NCI-H1092 (cell line): ENCODE results near the gene PINLYP.
"Not testable (repeated sequence)": the region's sequence is repeated elsewhere in the genome, so short reads cannot be mapped to it uniquely, and the experiment has no call there.

Source experiments
- DNase-seq: peaks from one replicate; lab custom pipeline; 2025; lab: John Stamatoyannopoulos, UW

The PINLYP gene

DNA sequence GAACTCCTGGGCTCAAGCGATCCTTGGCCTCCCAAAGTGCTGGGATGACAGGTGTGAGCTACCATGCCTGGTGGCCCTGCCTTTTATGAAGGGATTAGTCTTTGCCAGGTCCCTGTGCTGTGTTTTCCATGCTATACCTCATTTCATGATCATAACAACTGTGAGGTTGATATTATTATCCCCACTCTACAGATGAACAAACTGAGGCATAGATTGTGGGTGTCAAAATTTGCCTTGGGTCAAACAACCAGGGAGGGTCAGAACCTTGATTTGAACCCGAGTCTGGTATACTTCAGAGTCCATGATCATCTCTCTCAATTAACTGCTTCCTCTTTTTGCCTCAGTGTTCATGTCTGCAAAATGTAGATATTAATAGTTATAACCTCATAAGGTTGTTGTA, 6.9 kb downstream of the PINLYP start:
- no peak for DNase-seq

DNA sequence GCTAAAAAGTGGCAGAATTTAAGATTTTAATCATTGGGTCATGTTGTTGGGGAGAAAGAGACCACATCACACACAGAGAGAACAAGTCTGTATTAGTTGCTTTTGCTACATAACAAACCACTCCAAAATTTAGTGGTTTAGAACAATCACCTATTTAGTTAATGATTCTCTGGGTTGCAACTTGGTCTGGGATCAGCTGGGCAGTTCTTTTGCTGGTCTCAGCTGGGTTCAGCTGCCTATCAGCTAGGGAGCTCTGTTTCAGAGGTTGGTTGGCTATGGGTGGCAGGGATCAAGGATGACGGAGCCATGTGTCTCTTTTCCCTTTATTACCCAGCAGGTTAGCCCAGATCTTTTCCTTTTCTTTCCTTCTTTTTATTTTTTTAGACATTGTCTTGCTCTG, 8.9 kb downstream of the PINLYP start:
- DNase-seq, result no peak

DNA sequence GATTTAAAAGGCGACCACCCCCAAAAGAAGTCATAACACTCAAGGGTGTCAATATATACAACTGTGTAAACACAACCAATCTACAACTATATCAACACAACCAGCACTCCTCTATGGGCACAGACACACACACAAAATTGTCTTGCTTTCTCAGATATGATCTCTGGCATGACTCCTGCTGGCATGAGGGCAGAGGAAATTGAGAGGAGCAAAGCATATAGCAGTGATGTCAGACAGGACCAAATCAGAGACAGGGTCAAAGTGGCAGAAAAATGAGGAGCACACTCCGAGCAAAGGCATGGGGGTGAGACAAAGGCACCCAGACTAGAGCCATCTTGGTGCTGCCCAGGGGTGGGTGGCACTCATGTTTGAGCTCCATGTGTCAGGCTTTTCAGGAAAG, 10.7 kb downstream of the PINLYP start:
- no peak for DNase-seq

DNA sequence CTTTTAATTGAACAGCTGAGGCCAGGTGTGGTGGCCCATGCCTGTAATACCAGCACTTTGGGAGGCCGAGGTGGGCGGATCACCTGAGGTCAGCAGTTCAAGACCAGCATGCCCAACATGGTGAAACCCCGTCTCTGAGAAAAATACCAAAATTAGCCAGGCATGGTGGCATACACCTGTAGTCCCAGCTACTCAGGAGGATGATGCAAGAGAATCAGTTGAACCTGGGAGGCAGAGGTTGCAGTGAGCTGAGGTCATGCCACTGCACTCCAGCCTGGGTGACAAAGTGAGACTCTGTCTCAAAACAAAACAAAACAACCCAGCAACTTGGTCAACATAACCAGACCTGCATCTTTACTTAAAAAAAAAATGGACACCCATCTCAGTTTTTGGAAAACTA, 11.4 kb downstream of the PINLYP start:
- not testable (repeated sequence) for DNase-seq

DNA sequence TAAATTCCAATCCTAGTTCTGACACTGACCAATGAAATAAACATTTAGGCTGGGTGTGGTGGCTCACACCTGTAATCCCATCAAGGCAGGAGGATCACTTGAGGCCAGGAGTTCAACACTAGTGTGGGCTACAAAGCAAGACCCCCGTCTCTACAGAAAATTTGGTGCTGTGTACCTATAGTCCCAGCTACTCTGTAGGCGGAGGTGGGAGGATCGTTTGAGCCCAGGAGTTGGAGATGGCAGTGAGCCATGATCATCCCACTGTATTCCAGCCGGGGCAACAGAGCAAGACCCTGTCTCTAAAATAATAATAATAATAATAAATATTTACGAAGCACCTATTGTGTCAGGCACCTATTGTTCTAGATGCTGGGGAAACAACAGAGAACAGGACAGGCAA, 13.7 kb downstream of the PINLYP start:
- DNase-seq, result no peak

DNA sequence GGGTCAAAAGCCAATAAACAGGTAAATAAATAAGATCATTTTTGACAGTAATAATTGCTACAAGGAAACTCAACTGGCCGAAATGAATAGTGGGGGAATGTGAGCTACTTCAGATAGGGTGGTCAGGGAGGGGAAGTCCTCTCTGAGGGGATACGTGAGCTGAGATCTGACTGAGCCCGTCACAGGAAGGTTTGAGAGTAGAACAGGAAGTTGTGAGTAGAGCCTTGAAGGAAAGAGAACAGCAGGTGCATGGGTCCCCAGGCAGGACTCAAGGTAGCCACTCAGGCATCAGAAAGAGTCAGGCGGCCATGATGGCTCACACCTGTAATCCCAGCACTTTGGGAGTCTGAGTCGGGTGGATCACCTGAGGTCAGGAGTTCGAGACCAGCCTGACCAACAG, 14.1 kb downstream of the PINLYP start:
- DNase-seq, result no peak

DNA sequence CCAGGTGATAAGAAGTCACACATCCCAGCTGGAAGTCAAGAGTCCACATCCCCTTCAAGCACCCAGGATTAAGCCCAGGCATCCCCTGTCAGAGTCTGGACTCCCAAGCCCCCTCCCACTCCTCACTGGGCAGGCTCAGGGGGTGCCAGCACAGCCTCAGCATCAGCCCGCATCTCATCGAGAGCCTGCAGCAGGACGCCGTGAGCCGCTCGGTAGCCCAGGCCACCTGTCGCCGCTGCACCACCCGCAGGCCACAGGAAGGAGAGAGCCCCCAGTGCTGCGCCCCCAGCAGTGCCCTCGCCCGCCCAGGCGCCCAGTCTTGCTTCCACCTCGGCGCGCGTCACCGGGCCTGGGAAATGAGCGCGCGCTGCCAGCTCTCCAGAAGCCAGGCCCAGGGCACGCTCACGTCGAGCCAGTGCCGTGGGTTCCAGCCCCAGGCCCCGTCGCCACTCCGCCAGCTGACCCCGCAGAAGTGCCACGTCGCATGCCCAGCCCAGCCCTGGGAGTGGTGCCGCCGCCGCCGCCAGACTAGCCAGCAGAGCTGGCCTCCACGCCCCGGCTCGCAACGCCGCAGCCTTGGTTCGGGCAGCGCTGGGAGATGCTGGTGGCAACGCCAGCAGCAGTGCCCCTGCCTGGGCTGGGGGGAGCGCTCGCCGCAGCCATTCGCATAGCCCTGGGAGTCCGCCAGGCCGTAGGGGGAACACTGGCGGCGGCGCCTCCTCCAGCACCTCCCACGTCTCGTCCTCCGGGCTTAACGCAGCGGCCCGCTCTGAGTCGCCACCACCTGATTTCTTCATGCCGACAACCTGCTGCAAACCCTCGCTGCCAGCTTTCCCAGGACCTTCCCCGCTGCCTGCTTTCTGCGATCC, 16.5 kb downstream of the PINLYP start:
- DNase-seq, result no peak

DNA sequence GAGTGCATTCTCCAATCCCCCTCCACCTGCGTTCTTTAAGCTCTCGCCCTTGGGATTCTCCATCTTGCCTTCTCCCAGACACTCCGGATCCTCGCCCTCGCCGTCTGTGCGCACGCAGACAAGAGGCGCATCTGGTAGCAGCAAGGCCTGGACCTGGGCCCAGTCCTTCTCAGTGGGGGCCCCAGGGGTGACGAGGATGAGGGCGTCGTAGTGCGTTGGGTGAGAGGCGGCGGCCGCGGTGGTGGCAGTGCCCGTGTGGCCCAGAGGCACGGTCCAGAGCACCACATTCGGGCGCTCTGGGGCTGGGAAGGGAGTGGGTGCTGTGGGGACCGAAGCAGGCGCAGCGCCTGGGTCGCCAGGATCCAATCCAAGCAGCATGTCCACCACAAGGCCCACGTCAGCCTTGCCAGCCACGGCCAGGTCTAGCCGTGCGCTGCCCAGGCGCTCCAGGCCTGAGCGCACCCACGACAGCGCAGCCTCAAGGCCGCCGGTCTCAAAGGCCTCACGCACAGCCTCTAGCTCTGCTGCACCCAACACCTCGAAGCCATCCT, 17.3 kb downstream of the PINLYP start:
- no peak for DNase-seq

DNA sequence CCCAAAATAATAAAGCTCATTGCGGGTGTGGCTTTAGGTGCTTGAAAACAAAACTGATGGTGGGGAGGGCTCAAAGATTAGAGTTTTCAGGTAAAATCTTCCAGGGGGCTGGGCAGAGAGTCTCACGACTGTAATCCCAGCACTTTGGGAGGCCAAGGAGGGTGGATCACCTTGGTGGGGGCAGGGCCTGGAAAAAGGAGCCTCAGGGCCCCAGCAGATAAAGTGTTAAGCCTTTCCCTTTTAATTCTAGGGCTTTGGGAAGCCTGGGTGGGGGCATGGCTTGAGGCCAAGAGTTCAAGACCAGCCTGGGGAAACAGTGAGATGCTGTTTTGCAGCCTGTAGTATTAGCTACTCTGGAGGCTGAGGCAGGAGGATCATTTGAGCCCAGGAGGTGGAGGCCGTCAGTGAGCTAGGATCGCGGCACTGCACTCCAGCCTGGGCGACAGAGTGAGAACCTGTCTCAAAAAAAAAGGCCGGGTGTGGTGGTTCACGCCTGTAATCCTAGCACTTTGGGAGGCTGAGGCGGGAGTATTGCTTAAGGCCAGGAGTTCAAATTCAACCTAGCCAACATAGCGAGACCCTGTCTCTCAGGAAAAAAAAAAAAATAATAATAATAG, 18.6 kb downstream of the PINLYP start:
- no peak for DNase-seq

DNA sequence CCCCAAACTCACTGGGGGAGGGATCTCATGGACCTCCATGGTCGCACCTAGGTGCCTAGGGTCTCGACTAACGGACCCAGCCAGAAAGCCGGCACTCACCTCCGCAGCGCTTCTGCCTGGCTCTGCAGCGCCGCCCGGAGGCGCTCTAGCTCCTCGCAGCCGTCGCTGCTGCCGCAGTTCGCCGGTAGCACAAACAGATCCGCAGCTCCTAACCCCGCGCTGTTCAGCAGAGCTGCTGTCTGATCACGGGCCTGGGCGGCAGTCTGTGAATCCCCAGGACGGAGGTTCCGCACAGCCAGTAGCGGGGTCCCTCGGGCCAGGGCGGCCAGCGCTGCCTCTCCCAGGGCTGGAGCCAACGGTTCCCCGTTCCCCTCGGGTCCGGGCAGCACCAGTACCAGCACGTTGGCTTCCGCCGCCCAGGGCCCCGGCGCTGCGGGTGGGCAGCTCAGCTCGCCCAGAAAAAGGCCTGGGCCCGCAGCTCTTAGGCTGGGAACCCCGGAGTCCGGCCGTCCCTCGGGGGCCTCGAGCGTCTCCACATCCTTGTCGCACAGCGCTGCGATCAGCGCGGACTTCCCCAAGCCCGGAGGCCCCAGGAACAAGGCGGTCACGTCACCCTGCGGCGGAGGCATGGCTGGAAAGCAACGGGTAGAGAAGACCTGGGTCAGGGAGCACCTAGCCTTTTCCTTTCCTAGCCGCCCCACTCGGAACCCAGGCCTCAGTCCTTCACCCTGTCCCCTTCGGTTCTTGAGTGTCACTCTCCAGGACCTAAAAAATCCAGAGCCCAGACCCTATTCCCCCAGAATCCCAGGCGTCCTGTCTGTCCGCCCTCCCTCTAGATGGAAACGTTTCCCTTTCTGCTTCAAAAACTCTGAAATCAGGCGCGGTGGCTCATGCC, 19.4 kb downstream of the PINLYP start:
- DNase-seq, result no peak

DNA sequence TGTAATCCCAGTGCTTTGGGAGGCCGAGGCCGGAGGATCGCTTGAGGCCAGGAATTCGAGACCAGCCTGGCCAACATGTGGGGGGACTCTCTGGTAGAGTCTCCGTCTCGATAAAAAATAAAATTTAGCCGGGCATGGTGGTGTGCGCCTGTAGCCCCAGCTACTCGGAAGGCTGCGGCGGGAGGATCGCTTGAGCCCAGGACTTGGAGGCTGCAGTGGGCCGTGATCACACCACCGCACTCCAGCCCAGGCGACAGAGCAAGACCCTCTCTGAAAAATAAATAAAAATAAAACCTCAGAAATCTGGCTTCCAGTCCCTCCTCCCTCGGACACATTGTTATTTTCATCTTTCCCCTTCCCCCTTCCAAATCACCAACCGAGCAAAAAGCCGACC, 20.0 kb downstream of the PINLYP start:
- no peak for DNase-seq

DNA sequence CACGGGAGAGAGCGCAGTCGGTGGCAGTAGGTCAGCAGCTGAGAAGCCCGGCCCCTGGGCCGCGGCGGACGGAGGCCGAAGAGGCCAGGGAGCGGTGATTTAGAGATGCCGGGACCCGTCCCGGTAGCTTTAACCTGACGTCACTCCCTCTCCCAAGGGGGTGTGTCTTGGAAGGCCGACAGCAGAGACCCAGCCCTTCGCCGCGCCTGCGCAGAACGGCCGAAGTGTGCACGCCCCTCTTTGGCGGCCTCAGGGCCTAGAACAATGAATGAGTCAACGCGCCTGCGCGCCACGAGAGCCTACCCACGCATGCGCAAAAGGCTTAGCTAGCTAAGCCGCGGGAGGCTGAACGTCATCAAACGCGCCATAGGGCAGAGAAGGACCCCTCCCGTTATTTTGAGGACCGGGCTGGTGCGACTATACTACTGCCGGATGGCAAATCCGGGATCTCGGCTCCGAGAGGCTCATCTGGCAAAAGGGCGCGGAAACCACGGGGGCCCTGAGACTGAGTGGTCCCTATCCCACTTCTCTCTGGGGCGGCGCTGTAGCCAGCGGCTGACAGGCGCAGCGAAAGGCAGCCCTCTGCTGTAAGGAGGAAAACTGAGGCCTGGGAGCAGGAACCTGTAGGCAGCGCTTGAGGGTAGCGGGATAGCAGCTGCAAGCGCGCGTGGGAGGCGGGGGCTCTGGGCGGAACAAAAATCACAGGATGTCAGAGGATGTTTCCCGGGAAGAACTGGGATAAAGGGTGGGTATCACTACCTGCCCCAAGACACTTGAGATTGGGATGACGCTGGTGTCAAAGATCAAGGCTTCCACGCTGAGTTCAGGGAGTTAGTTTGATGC, 20.6 kb downstream of the PINLYP start, which contains the start of the genes IRGQ and ZNF576:
IRGQ (minus strand) TSS at position 136 of the 843 bp plus-strand sequence. CDS start 796 bp downstream, outside the sequence.
ZNF576 (plus strand) TSS at position 597 of the 843 bp plus-strand sequence. CDS start 514 bp downstream, outside the sequence.
- peak; percentile 99 for DNase-seq

DNA sequence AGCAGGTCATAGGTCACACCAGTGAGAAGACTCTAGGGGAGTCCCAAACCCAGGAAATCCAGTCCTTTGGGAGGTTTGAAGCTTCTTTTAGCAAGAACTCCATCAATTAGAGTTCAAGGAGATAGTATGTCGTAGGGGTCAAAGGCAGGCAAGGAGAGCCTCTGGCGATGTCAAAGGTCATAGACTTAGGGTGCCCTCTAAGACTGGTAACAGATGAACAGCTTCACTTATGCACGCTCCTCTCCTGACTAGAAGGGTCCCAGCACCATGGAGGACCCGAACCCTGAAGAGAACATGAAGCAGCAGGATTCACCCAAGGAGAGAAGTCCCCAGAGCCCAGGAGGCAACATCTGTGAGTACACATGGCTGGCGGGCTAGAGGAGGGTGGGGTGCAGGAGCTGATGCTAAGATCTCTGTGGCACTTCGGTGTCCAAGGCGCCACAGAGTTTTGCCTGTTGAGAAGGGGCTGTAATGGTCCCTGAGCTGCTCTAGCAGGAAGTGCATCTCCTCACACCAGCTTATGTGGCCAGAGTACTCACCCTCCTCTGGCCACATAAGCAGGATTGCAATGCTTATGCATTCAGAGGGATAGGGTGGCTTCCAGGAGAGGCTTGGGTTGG, 21.4 kb downstream of the PINLYP start:
- DNase-seq, result no peak

DNA sequence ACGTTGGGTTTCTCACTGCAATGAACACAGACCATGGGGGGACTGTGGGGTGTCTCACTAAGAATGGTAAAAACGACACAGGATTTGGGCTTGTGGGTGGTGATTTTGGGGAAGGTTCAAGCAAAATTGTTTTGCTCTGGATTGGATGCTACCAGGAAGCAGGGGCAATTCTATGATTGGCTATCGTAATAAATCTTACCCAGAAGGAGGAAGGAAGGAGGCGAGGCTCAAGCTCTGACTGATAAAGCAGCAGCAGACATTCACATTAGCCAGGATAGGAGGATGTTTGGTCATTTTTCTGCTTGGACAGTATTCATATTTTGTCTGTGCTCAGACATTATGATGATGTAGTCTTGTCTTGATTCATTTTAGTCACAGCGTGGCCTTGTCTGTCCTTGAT, 22.3 kb downstream of the PINLYP start:
- no peak for DNase-seq

DNA sequence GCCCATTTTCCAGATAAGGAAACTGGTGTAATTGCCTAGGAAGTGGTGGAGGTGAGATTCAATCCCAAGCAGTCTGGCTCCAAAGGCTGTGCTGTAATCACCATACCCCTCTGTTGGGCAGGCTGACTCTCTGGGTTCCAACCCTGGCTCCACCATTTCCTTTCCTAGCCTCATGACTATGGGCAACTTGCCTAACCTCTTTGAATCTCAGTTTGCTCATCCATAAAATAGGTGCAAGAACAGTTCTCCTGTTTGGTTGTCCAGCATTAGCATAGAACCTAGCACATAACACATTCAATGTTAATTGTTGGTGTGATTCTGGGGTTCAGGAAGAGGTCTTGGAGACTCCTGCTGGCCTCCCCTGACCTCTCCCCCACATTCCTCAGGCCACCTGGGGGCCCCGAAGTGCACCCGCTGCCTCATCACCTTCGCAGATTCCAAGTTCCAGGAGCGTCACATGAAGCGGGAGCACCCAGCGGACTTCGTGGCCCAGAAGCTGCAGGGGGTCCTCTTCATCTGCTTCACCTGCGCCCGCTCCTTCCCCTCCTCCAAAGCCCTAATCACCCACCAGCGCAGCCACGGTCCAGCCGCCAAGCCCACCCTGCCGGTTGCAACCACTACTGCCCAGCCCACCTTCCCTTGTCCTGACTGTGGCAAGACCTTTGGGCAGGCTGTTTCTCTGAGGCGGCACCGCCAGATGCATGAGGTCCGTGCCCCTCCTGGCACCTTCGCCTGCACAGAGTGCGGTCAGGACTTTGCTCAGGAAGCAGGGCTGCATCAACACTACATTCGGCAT, 23.0 kb downstream of the PINLYP start:
- DNase-seq, result no peak

DNA sequence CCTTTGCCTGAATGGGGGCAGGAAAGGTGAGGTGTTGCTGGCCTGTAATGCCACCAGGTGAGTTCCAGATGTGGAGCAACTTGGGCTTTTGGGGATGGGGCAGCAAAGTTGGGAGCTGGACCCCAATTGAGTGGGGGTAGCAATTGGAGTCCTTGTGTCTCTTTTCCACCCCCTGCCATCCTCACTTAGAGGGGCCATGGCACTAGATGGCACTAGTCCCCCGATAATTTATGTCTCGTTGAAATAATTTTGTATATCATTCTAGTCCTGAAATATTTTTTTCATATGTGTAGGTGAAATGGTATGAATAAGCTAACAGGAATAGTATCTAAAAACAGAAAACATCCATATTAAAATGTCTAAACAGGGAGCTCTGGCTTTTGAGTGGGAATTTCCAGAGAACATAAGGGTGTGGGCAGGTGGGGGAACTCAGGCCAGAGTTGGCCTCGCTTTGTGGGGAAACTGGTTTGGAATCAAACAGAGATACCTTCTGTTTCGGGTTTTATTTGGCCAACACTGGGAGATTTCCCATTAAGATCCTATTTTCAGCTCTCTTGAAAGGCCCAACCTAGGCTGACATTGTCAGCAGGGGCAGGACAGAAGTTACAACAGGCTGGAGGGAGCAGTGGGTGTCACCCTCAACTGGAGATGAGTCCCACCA, 24.2 kb downstream of the PINLYP start:
- no peak for DNase-seq

DNA sequence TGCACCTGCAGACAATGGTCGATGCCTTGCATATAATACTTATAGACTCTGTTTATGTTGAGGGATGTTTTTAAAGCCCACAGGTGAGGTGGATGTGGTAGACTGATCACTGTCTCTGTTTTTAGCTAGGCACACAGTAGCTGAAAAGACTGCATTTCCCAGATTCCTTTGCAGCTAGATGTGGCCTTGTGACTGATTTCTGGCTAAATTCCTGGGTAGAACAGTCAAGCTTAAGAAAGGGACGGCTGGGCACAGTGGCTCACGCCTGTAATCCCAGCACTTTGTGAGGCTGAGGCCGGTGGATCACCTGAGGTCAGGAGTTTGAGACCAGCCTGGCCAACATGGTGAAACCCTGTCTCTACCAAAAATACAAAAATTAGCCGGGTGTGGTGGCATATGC, 24.7 kb downstream of the PINLYP start:
- DNase-seq, result not testable (repeated sequence)

DNA sequence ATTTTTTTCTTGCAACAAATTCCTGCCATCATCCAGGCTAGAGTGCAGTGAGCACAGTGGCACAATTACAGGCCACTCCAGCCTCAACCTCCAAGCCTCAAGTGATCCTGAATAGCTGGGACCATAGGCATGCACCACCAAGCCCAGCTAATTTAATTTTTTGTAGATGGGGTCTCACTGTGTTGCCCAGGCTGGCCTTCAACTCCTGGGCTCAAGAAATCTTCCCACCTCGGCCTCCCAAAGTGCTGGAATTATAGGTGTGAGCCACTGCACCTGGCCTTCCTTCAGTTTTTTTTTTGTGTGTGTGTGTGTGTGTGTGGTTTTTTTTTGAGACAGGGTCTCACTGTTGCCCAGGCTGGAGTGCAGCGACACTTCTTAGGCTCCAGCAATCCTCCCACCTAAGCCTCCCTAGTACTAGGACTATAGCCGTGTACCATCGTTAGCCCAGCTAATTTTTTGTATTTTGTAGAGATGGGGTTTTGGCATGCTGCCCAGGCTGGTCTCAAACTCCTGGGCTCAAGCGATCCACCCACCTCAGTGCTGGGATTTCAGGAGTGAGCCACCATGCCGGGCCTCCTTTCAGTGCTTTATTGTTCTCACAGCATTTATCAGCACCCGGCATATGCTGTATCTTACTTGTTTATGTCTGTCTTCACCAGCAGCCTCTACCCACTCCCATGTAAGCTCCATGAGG, 30.4 kb downstream of the PINLYP start:
- no peak for DNase-seq
